Activated effector memory CD4-positive, alpha-beta T cell treated with anti-CD3 and anti-CD28 coated beads, Interleukin-2, amount 50 U/mL, for 16 hours (primary cell): Measurements from ENCODE around the gene SLITRK5.
A peak's percentile ranks its signal among the peaks of the same experiment; 100 is the strongest.

Experiments
- DNase-seq: peaks from one replicate; pipeline ENCODE4 v3.0.0-alpha.2; 2020

Gene SLITRK5

DNA sequence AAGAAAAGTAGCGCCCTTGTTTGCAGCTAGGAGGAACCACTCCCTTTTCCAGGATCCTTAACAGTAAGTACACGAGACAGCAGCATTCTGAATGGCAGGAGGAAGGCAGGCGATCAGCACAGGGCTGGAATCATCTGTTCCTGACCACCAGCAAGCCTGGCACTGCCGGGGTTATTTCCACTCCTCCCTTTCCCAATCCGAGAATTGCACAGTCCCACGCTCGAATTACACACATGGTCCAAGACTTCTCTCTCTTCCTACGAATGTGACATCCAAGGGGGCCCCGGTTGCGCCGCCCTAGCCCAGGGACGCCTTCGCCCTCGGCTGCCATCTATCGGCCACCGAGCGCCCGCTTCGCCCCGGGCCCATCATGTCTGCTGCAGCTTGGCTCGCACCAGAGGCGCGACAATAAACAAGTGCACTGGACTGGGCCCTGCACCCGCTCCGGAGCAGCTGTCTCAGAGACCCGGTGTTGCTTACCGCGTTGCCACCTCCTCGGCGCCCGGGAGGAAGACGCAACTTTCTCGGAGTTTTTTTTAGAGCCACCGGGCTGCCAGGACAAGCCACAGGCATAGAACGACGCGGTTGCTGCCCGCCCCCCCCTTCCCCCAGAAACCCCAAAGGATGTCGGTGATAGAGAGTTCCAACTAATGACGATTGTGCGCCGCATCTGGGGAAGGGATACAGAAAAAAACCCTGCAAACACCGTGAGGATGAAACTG, at the start of gene SLITRK5:
SLITRK5 (plus strand) TSS at position 341 of the 722 bp plus-strand sequence. CDS start 4,018 bp downstream, outside the sequence.
- DNase-seq = peak; percentile 86

GRCh38 chr13:87622971-87623370, 48.2 kb upstream of the SLITRK5 start:
- DNase-seq = no peak

GRCh38 chr13:87656306-87656705, 14.9 kb upstream of the SLITRK5 start:
- no peak for DNase-seq

DNA sequence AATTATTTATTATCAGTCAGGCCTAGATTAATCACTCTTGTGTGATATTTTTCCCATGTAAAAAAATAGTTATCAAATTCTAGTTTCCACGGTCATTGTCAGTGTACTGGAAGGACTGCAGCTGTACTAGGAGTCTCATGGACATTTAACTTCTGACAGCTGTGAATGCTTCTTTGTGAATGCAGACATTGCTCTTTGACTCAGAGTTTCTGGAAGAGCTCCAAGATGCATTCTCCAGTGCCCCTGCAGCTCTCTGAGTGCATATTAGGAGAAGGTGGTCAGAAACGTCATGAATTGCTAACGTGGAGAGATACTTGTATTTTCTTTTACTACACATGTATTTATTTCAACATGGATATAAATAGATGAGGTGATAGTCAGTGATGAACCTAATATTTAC, 9.7 kb upstream of the SLITRK5 start:
- DNase-seq = no peak

DNA sequence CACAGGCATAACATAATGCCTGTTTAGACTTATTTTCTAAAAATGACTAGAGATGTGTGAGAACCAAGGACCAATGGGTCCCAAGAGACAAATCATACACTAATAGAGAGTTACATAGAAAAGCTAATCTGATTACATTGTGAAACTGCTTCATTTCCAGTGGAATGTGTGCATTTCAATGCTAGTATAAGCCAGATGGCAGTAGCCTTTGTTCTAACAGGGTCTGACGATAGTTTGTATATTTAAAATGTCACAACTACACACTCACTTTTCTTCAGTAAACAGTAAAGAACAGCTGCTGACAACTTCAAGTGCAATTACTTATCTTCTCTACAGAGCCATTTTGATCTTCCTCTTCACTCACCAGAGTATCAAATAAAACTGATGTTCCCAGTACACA, 4.3 kb upstream of the SLITRK5 start:
- DNase-seq = no peak

DNA sequence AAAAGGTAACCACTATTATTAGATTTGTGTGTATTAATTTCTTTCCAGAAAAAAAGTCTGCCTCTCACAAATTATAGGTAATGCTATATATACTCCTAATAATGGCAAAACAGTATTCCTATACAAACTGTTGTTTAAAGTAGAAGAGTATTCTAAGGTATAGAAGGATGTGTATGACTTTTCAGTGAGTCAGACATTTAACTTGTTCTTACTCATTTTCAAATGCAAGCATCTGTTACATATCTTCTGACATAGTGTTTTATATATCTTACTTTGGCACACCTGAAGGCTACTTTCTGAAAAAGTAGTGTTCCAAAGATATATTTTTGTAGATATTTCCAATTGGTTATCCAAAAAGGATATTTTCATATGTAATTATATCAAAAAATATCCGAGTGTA, 3.5 kb upstream of the SLITRK5 start:
- no peak for DNase-seq

DNA sequence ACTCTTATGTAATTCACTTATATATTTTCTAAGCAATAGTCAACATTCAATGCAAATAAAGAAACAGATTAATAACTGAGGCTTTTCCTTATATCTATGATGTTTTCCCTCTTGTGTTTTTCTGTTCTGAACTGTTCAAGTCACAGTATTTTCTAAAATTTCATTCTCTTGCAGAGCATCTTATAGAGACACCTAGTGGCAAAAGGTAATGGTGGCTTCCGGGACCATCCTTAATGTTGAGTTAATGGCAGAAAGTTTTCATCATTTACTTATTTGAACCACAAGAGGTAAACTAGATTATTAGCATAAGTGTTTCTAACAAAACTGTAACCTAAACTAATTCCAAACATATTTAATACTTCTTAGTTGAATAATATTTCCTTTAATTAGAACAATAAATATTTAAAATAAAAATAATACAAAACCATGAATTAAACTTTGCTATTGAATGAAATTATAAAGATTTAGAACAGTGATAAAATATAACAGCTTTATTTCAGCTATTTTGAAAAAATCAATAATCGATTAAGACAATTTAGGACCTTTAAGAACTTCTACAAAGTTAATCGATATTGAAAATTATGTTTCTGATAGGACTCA, 1.7 kb upstream of the SLITRK5 start:
- DNase-seq = no peak

DNA sequence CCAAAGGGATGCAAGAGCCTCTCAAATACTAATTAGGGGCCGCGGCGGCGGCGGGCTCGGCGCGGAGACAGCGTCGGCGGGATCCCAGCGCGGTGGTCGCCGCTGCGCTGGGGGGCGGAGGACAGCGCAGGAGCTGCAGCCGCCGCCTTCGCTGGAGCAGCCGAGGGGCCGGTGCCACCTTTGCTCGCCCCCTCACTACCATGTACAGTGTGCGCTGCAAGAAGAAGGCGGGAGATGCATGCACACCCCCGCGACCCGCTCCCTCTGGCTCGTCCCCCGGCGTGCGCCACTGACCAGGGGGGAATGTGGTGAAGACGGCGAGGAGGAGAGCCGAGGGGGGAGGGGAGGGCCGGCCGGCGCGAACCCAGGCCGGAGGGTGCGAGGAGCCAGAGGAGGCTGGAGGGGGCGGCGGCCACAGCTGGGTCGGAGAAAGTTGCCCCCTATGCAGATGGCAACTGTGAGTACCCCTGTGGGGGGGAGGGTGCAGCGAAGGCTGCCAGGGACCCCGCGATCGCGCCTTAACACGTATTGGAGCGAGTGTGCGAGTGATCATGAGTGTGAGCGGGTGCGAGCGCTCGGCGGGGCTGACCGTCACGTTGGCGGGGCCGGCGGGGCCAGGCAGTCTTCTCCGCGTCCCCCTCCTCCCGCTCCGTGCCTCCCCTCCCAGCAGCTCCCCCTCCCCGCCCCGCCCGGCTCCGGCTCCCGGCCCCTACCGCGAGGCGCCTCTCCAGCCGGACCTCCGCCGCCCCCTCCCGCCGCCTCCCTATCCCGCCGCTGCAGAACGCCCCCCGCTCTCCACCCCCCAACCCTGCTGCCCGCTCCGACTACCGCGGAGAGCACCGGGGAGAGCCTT, 808 bp downstream of the SLITRK5 start:
- peak; percentile 63 for DNase-seq

DNA sequence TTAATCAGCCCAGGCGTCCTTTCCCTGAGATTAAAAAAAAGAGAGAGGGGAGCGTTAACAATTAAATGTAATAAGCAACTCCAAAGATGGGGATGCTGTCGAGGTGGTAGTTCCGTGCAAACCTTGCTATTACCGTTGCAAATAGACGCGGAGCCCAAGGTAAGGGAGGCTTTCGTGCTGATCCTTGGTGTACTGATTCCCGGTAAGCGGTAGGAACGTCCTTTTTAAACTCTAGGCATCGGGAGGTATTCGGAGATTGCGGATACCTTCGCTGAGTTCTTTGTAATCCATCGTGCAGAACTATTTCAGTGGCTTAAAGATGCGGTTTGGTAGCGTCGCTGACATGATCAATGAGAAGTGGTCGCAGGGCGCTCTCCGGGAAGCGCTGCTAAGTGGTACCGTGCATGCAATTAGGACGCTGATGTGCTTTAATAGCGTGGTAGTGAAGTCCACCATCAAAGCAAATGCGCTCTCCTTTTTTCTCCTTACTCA, 3.1 kb downstream of the SLITRK5 start:
- no peak for DNase-seq

DNA sequence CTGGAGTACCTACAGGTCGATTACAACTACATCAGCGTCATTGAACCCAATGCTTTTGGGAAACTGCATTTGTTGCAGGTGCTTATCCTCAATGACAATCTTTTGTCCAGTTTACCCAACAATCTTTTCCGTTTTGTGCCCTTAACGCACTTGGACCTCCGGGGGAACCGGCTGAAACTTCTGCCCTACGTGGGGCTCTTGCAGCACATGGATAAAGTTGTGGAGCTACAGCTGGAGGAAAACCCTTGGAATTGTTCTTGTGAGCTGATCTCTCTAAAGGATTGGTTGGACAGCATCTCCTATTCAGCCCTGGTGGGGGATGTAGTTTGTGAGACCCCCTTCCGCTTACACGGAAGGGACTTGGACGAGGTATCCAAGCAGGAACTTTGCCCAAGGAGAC, 4.7 kb downstream of the SLITRK5 start:
- no peak for DNase-seq

DNA sequence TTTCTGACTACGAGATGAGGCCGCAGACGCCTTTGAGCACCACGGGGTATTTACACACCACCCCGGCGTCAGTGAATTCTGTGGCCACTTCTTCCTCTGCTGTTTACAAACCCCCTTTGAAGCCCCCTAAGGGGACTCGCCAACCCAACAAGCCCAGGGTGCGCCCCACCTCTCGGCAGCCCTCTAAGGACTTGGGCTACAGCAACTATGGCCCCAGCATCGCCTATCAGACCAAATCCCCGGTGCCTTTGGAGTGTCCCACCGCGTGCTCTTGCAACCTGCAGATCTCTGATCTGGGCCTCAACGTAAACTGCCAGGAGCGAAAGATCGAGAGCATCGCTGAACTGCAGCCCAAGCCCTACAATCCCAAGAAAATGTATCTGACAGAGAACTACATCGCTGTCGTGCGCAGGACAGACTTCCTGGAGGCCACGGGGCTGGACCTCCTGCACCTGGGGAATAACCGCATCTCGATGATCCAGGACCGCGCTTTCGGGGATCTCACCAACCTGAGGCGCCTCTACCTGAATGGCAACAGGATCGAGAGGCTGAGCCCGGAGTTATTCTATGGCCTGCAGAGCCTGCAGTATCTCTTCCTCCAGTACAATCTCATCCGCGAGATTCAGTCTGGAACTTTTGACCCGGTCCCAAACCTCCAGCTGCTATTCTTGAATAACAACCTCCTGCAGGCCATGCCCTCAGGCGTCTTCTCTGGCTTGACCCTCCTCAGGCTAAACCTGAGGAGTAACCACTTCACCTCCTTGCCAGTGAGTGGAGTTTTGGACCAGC, 5.3 kb downstream of the SLITRK5 start:
- no peak for DNase-seq

DNA sequence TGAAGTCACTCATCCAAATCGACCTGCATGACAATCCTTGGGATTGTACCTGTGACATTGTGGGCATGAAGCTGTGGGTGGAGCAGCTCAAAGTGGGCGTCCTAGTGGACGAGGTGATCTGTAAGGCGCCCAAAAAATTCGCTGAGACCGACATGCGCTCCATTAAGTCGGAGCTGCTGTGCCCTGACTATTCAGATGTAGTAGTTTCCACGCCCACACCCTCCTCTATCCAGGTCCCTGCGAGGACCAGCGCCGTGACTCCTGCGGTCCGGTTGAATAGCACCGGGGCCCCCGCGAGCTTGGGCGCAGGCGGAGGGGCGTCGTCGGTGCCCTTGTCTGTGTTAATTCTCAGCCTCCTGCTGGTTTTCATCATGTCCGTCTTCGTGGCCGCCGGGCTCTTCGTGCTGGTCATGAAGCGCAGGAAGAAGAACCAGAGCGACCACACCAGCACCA, 5.9 kb downstream of the SLITRK5 start:
- DNase-seq = no peak

GRCh38 chr13:87677496-87678371, 6.6 kb downstream of the SLITRK5 start:
- DNase-seq = peak; percentile 68

- no peak for DNase-seq
These were observed 7.2 kb downstream of the SLITRK5 start for GRCh38 chr13:87678372-87678752.

DNA sequence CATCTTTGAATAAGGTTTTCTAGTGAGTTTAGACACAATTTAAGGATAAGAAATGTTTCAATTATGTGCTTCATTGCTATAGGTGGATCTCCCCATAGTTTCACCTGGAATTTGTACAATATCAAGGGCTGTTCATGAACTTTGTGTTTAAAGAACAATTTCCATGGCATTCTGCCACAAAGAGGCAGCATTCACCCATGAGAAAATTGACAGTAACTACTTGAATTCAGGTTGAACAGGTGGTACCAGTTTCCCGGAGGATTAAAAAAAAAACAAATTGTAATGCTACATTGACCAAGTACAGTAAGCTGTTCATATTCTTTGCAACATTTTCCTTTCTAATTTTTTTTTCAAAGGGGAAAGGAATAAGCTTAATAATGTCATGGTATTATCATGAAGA, 9.1 kb downstream of the SLITRK5 start:
- no peak for DNase-seq

DNA sequence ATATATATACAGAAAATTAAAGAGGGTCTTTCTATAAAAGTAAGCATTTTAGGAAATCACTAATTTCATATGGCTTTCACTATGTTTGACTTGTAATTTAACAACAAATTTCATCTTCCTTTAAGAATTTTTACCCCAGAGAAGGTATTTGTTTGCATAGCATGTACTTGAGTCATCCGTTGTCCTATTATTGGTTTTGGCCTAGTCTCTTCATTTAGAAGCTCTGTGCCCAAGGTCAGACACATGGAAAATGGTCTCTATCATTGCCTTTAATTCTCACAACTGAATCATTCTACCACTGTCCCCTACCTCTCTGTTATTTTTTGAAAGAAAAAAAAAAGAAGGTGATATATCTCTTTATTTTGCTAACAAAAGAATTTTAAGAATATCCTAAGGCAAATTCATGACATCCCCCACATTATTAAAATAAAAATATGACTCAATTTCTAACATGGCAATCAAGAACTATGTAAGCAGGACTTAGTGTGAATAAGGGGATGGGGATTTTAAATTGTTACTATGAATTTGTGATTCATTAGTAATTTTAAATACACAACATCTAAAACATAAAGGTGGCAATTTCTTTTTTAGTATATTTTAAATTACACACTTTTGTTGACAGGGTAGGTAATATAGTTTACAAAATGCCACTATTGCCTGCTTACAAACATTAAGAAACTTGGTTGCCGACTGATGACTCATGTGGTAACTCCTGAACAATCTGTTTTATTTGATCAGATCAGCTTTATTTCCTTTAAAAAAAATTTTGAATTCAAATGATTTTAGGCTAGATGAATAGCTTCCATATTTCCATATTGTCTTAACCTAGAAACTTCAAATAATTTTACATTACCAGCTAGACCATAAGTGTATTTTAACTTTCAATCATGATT, 13.9 kb downstream of the SLITRK5 start:
- DNase-seq = no peak

DNA sequence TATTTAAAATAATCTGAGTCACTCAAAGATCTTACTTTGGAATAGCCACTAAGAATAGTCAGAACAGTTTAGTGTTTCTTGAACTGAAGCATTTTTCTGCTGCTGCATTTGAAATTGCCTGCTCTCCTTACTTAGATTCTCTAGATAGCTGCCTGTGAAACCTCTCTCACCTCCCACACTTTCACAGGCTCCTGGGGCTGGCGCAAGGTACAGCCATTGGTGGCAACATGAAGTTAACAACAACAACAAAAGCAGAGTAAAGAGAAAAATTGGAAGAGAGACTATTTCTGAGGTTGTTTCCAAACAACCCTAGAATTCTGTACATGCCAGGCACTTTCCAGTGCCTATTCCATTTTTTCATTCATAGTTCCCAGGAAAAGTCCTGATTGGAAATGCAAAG, 25.3 kb downstream of the SLITRK5 start:
- DNase-seq = no peak

DNA sequence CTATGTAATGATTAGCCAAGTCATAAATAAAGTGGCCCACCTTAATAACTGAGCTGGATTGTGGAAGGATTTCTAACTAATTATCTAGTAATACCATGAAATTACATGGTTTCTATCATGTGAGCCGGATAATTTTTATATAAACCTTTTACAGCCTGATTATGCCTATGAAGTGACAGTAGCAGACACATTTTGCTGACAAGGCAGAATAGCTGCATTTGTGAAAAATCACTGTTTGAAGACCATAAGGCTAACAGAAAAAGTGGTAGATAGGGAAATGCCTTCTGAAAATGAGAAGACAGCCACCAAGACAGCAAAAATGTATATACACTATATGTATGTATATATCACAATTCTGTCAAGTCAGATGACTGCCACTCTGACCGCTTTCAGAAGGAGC, 27.1 kb downstream of the SLITRK5 start:
- DNase-seq = no peak

- no peak for DNase-seq
These were observed 38.8 kb downstream of the SLITRK5 start for GRCh38 chr13:87709947-87710346.

DNA sequence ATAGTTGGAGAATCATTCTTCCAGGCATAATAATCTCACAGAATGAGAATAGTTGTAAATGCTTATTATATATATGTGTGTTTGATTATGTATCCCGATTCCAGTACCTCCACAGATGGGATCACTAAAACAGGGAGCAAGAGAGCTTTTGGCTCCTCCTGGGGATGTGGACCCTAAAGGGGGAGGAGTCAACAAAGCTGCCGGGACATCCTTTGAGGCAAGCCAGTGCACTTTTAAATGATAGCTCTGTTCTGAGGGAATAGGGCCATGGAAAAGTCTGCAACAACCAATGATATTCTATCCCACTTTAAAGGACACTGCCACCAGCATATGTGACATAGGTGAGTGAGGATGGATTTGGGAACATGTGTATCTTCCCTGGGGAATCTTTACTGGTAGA, 40.8 kb downstream of the SLITRK5 start:
- no peak for DNase-seq
